ENCODE measurements around the gene MCU.

GRCh38 chr10:72742092-72742491 lies 50.1 kb downstream of the MCU start:
- TF ChIP-seq SIX5 (IDR thresholded peaks at IDR 0.05; ENCODE audit: low read depth, low read length) (no peak), SIN3A (conservative IDR thresholded peaks at IDR 0.05 in 1 of 2, IDR thresholded peaks at IDR 0.05 in 1 of 2; ENCODE audit: low read depth in 1 of 2, low read length in 2 of 2) (no peak), NRF1 (IDR thresholded peaks at IDR 0.05; ENCODE audit: low read depth, low read length) (no peak), POLR2A (IDR thresholded peaks at IDR 0.05; ENCODE audit: control extremely low read depth in 1 of 2, low read depth in 2 of 2, low read length in 2 of 2) (no peak), EP300 (IDR thresholded peaks at IDR 0.05; ENCODE audit: borderline replicate concordance in 1 of 2, low read depth in 2 of 2, low read length in 2 of 2) (no peak), MAX (IDR thresholded peaks at IDR 0.05) (no peak), YY1 (IDR thresholded peaks at IDR 0.05; ENCODE audit: low read depth, low read length) (no peak), POLR2AphosphoS5 (IDR thresholded peaks at IDR 0.05; ENCODE audit: low read depth, low read length) (no peak), CTCF (IDR thresholded peaks at IDR 0.05; ENCODE audit: control extremely low read depth in 1 of 3, insufficient read depth in 1 of 3, low read depth in 1 of 3, low read length in 3 of 3) (no peak)
- TF ChIP-seq, protein P1, sequence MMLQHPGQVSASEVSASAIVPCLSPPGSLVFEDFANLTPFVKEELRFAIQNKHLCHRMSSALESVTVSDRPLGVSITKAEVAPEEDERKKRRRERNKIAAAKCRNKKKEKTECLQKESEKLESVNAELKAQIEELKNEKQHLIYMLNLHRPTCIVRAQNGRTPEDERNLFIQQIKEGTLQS (IDR thresholded peaks at IDR 0.05; ENCODE audit: insufficient read depth, low read depth, low read length): no peak
